ENCODE results near the gene SUN2.

DNA sequence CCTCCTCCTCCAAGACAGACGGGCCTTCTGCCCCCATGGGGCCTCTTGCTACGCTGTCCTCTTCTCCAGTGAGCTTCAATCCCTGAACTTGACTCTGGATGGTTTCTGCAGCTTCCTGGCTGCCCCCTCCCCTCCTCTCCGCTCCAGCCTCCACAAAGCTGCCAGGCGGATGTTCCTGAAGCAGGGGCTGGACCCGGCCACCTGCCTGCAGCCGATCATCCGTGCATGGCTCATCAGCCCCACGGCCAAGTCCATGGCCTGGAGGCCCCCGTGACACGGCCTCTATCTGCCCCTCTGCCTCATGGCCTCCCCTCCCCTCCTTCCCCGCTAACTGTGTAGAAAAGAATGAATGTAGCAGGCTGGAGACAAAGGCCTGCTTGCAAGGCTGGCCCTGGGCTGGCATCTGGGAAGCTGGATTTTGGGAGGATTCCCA lies 6.8 kb upstream of the SUN2 start:
- TF ChIP-seq, protein P1, sequence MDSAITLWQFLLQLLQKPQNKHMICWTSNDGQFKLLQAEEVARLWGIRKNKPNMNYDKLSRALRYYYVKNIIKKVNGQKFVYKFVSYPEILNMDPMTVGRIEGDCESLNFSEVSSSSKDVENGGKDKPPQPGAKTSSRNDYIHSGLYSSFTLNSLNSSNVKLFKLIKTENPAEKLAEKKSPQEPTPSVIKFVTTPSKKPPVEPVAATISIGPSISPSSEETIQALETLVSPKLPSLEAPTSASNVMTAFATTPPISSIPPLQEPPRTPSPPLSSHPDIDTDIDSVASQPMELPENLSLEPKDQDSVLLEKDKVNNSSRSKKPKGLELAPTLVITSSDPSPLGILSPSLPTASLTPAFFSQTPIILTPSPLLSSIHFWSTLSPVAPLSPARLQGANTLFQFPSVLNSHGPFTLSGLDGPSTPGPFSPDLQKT (IDR thresholded peaks at IDR 0.05; ENCODE audit: borderline replicate concordance, low read depth, low read length) = no peak
- TF ChIP-seq ZBTB7A (tag by site-specific recombination; IDR thresholded peaks at IDR 0.05; ENCODE audit: low read depth) (no peak), ZNF423 (tag by site-specific recombination; IDR thresholded peaks at IDR 0.05) (no peak), SETDB1 (IDR thresholded peaks at IDR 0.05; ENCODE audit: insufficient read length, low read length) (no peak), ZIC2 (tag by site-specific recombination; IDR thresholded peaks at IDR 0.05) (no peak), ZNF660 (tag by site-specific recombination; IDR thresholded peaks at IDR 0.05) (no peak)
- TF ChIP-seq, protein P2, sequence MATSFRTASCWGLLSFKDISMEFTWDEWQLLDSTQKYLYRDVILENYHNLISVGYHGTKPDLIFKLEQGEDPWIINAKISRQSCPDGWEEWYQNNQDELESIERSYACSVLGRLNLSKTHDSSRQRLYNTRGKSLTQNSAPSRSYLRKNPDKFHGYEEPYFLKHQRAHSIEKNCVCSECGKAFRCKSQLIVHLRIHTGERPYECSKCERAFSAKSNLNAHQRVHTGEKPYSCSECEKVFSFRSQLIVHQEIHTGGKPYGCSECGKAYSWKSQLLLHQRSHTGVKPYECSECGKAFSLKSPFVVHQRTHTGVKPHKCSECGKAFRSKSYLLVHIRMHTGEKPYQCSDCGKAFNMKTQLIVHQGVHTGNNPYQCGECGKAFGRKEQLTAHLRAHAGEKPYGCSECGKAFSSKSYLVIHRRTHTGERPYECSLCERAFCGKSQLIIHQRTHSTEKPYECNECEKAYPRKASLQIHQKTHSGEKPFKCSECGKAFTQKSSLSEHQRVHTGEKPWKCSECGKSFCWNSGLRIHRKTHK (tag by site-specific recombination; IDR thresholded peaks at IDR 0.05) = no peak
- TF ChIP-seq, protein P3, sequence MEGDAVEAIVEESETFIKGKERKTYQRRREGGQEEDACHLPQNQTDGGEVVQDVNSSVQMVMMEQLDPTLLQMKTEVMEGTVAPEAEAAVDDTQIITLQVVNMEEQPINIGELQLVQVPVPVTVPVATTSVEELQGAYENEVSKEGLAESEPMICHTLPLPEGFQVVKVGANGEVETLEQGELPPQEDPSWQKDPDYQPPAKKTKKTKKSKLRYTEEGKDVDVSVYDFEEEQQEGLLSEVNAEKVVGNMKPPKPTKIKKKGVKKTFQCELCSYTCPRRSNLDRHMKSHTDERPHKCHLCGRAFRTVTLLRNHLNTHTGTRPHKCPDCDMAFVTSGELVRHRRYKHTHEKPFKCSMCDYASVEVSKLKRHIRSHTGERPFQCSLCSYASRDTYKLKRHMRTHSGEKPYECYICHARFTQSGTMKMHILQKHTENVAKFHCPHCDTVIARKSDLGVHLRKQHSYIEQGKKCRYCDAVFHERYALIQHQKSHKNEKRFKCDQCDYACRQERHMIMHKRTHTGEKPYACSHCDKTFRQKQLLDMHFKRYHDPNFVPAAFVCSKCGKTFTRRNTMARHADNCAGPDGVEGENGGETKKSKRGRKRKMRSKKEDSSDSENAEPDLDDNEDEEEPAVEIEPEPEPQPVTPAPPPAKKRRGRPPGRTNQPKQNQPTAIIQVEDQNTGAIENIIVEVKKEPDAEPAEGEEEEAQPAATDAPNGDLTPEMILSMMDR (tag by site-specific recombination; IDR thresholded peaks at IDR 0.05) = no peak
- TF ChIP-seq, protein P4, sequence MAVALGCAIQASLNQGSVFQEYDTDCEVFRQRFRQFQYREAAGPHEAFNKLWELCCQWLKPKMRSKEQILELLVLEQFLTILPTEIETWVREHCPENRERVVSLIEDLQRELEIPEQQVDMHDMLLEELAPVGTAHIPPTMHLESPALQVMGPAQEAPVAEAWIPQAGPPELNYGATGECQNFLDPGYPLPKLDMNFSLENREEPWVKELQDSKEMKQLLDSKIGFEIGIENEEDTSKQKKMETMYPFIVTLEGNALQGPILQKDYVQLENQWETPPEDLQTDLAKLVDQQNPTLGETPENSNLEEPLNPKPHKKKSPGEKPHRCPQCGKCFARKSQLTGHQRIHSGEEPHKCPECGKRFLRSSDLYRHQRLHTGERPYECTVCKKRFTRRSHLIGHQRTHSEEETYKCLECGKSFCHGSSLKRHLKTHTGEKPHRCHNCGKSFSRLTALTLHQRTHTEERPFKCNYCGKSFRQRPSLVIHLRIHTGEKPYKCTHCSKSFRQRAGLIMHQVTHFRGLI (tag by site-specific recombination; IDR thresholded peaks at IDR 0.05) = no peak
- TF ChIP-seq, protein P5, sequence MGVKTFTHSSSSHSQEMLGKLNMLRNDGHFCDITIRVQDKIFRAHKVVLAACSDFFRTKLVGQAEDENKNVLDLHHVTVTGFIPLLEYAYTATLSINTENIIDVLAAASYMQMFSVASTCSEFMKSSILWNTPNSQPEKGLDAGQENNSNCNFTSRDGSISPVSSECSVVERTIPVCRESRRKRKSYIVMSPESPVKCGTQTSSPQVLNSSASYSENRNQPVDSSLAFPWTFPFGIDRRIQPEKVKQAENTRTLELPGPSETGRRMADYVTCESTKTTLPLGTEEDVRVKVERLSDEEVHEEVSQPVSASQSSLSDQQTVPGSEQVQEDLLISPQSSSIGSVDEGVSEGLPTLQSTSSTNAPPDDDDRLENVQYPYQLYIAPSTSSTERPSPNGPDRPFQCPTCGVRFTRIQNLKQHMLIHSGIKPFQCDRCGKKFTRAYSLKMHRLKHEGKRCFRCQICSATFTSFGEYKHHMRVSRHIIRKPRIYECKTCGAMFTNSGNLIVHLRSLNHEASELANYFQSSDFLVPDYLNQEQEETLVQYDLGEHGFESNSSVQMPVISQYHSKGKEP (tag by site-specific recombination; IDR thresholded peaks at IDR 0.05) = no peak

Data from HEK293 (cell line).